HG03064 (cell line): ENCODE data around the gene WARS2.

Source experiments
- ATAC-seq: cut with Tn5 transposase; IDR thresholded peaks from one replicate; pipeline ENCODE4 v1.9.1; 2021; ENCODE audit warnings: low read depth; ENCODE audit not compliant: unreplicated experiment

Gene WARS2

DNA sequence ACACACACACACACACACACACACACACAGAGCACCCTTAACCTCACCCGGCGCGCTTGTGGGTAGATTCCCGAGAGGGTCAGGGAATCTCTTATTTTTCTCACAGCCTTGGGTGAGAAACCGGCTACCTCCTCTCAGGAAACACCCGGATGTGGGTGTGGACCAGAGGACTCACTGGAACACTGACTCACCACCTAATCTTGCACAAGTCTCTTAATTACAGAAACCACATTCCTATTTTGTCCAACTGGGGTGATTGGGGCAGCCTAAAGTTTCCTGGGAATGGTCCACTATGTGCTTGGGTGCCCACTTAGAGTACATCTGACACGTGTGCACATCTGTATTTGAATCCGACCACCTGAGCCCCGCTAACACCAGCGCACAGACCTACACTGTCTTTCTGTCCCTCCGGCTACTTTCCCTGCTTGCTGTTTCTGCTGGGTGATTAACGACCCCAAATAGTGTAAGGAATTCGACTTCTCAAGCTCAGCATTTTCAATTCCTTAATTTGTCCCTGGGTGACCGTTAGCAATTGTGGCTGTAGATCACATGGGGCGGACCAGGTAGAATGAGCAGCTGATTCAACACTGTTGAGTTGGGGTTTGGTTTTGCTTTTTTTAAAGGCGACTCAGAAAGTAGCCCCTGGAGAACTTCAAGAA, 138.3 kb downstream of the WARS2 start:
- ATAC-seq: no peak

DNA sequence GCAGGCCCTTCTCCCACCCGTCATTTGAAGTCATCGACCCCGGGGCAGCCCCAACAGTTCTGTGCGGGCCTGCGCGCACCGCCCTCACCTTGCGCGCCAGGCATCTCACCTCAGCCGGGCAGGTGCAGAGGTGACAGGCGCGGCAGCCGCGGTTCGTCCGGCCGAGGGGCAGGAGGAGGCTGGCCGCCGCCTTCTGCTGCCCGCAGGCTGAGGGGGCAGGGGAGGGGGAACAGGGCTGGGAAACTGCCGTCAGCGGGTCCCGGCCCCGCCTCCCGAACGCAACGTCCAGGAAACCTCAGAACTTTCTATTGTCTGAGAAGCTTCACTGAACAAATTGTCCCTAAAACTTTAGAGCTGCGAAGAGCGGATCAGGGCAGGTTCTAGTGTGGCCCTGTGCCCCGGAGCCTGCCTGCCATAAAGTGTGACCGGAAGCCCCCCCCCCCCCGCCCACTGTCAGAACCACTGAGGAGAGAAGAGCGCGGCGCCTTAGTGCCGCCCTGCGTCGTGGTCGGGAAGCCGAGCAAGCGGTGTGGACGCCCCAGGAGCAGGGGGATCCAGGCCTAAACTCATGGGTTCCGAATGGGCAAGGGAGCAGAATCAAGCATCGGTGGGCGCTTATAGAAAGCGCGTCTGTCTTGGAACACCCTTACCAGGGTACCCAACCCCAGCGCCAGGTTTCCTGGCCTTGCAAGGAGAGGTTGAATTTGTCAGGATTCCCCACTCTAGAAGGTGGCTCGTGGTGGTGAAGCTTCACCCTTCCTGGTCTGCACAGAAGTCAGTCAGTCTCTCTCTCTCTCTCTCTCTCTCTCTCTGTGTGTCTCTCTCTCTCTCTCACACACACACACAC, 139.0 kb downstream of the WARS2 start:
- no peak for ATAC-seq

DNA sequence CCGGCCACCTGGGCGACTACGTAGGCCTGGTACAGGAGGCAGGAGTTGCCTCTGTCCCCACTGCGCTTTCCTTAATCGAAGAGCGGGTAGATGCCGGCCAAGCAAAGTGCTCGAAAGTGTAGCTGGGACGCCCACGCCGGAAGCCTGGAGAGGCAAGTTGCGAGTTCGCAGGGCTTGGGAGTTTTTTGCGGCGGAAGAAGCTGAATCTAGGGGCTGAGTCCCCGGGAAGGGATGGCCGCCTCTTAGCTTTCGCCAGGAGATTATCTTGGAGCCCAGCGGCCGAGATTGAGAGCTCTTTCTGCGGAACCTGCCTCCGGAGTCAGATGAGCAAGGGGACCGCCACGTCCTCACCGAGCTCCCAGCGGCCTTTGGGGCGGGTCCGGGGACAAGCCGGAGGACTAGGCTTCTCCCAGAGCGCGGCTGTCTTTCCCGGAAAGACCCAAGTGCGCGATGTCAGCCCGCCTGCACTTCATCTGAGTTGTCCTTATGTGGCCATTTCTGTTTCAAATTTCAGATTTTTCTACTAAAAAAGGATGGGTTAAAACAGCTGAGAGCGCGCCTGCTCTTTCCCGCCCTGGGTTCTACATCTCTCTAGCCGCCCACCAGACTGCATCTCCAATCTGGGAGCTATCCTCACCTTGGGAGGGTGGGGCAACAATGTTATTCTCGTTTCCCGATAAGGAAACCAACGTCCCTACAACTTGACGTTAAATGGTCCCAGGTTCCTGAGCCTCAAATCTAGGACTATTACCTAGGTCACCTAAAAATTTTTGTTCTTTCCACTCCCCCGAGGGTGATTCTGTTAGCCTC, 139.9 kb downstream of the WARS2 start:
- no peak for ATAC-seq

DNA sequence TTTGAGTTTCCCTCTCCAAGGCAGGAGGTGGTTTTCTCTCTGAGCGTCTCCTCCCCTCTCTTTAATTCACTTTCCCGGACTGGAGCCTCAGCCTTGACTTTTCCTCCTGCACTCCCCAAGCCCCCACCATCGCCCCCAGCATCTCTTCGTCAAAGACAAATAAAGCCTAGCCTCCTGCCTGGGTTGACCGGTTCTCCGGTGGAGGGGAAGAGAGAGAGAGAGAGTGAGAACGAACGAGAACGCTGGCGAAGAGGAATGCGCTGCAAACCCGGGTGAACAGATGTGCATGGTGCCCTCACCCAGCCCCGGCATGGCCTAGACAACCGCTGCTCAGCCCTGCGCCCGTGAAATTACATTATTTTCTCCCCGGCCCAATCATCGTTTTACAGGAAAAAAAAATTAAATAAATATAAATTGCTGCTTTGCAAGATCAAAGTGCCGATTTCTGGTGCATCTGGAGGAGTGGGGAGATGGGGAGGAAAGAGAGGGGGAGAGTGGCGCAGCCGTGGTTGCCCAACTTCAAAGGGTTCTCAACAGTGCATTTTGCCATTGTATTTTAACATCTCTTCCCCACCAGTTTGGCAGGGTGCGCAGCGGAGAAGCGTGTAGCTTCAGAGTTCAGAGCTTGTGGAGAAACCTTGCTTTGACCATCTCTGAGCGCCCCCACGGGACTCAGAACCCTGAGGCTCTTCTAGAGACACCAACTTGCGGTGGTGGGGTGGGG, 140.9 kb downstream of the WARS2 start:
- ATAC-seq: no peak

DNA sequence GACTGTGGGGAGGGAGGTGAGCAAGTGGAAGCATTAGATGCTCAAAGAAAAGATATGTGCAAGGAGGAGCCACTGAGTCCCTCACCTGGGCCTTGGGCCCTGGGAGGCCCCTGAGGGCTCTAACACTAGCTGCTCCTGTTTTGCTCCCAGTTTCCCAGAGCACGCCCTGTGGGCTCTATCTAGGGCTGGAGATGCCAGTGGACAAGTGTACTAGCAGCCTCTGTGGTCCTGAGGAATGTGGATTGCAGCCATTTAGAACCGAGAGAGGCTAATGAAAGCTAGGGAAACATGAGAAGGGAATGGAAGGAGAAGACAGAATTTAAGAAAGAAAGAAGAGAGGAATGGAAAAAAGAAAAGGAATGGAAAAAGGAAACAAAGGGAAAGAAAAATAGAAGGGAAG, 142.3 kb downstream of the WARS2 start:
- ATAC-seq: no peak

DNA sequence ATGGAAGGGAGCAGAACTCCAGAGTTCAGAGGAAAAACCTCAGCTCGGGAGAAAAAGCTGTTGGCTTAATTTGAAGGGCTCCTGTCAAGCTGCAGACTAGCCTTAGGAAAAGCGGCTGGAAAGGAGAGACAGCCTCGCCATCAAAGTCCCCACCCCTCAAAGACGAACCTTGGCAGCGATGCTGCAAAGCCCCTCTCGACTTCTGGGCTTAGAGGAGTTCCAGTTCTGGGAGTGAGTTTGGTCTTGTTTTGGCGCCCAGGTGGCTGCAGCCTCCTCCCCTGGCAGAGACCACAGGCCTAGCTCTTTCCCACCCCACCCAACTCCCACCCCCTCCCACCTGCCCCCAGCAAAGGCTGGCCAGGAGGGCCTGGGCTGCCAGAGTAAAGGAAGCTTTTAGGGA, 143.2 kb downstream of the WARS2 start:
- ATAC-seq: no peak

DNA sequence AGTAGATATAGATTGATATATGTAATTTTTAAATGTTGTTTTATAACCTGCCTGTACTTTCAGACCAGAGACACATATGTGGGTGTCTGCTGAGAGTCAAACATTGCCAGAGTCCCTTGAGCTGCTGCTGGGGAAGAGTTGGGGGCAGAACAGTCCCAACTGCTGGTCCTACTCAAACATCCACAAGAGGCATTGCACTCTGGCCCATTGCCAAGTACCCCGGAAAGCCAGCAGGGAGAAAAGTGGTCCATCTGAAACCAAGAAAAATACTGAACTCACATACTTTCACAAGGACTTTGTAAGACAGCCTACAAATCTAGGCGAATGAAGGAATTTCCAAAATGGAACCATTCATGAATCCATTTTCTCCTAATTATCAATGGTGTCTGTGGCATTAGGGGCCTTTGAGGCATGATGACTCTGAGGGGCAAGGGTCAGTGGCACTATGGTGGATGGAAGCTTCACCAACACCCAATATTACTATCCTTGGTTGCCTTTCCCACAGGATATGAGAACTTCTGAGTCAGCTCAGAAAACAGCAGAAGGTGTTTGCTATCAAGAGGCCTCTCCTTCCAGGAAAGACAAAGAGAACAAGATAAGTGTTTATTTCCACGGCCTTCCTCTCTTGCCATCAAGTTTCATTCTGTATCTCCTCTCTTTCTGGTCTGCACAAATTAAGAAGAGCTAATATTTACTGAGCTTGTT, 145.0 kb downstream of the WARS2 start:
- no peak for ATAC-seq

DNA sequence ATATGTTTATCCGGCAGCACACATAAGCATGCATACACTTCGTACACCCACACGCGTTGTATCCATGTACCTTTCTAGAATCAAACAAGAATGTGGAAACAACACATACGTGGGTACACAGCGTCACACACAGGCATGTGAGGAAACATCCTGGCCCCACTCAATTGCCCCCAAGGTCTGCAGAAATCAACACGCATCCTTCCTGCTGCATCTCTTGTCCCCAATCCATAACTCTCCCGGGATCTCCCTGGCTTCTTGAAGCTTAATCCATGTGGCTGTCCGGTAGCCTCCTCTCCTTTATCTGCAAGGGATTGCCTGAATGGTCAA, 146.8 kb downstream of the WARS2 start:
- ATAC-seq: no peak

DNA sequence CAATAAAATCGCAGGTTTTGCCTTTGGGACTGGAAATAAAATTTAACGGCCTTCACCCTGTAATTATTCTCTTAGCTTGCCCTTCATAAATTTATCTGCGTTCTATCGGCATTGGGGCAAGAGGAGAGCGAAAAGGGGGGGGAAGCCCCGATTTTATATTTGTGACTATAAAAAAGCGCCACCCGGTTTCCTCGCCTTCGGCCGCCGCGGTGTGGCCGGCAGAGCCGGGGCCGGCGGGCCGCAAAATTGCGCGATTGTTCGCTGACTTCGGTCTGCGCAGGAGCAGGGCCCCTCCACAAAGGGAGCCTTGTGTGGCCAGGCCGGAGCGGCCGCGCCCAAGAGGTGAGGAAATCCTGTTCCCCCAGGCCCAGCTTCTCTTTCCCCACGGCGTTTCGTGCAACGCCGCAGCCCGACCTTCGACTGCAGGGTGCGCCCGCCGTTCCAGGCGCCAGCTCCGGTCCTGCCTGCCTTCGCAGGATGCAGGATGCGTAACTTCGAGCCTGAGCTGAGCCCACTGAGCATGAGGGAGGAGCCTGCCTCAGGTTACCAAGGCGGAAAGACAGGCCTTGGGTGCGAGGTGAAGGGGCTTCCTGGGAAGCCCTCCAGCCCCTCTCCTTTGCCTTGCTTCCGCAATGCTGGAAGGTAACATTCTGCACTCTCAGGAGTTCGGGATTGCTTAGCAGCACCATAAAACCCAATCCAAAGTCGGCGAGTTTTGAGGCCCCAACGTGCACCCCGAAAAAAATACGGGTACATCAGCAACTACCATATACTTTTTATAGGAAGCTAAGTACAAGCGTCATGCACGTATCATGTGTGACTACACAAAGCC, 147.4 kb downstream of the WARS2 start:
- no peak for ATAC-seq

DNA sequence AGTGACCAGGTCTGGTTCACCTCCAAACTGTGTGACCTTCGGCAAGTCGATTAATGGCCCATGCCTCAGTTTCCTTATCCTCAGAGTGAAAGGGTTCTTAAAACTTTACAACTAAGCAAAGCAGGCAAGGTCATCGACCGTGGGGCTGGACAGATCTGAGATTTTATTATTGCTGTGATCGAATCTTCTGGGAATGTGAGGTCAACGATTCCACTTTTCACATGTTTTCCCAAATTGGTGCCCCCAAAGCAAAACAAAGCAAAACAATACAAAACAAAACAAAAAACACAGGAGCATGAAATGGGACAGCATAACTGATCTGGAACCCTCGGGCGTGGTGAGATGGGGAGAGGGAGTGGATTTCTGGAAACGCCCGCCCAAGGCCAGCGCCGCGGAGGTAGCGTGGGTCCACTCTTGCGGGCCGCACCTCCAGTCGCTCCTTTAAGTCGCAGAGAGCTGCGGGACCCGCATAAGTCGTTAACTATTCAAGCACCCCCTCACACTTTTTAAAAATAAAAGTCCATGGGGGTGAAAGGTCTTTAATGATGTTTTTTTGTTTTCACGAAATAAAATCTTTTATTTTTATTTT, 148.1 kb downstream of the WARS2 start:
- ATAC-seq: no peak

DNA sequence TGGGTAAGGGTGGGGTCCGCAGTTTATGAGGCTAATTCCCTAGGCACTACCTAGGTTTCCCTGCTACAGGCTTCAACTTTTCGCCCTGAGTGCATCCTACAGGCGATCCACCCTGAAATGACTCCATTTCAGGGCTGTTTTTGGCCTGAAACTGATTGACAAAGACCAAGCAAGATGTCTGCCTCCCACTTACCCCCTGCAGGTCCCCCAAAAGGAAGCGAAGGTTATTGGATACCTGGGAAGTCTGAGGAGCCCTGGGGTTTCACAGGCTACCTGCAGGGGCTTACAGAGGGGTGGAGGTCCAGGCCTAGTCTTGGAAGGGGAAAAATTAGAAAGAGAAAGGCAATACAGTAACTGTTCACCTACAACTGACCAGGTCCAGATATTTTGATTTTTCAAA, 149.0 kb downstream of the WARS2 start:
- no peak for ATAC-seq

DNA sequence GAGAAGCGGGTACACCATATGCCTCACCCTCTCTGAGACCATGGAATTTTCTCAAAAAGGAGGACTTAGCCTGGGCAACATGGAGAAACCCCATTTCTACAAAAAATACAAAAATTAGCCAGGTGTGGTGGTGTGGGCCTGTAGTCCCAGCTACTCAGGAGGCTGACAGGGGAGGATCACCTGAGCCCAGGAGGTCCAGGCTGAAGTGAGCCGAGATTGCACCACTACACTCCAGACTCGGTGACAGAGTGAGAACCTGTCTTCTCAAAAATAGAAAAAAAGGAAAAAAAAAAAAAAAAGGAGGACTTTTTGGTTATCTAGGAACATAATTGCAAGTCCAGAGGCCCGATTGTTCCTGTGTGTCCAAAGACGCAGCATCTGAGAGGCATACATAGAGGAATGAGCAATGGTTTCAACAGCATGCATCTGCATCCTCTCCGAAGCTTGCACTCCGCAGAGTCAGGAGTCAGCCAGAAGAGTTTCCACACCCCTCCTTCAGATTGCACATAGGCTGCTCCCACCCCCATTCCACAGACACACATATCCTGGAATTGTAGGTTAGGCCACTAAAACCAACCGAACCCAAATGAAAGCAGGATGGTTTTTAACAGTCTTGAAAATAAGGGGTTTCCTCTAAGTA, 149.8 kb downstream of the WARS2 start:
- no peak for ATAC-seq

DNA sequence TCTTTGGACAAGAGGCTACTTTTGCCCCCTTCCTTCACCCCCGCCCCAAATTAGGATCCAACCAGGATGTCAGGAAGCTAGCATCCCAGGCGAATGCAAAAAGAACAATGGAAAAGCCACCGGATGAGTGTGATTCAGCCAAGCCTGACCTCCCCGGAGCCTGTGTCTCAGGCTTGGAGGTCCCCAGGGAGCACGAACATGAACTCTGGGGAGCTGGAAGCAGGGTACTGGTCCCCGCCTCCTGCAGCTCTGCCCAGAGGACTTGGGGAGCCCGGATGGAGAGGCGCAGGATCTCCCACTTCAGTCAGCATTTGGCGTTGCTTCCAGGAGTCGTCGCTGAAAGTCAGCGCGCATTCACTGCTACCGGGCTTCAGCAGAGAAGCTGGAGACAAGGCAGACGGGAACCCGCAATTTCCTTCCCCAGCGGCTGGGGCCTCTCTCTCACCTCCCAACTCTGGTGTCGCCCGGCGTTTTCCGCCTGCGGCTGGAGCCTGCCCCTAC, 150.5 kb downstream of the WARS2 start:
- no peak for ATAC-seq

DNA sequence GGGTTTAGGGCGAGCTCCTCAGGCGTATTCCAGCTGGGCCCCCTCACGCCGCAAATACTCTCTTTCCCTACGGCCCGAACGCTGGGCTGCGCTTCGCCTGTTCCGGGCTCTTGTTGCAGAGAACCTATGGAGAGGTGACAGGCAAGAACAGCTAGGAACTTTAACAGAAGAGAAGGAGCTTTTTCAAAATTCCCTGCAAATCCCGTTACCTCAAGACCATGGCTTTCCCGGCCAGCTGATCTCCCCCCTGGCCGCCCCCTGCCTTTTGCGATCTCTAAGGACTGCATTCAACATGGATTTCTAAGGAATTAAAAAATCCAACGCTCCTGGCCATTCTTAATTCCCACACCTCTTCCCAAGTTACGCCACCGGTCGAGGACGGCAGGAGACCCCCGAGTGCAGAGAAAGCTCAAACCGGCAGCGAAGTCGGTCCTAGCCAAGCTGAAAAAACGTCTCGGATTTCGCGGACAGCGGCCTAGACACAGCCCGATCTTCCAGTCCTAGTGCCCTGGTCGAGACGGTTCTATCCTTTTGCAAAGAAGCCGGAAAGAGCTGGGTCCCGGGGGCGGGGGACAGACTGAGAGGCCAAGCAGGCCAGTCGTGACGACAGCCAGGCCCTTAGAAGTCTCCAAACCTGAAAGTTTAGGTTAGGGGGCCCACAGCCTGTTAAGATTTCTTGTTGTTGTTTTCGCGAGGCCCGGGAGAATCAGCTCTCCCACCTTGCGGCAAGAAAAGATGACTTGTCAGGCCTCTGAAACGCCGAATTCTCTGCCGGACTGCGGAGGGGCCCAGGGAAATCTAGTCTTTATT, 151.2 kb downstream of the WARS2 start:
- ATAC-seq: no peak

DNA sequence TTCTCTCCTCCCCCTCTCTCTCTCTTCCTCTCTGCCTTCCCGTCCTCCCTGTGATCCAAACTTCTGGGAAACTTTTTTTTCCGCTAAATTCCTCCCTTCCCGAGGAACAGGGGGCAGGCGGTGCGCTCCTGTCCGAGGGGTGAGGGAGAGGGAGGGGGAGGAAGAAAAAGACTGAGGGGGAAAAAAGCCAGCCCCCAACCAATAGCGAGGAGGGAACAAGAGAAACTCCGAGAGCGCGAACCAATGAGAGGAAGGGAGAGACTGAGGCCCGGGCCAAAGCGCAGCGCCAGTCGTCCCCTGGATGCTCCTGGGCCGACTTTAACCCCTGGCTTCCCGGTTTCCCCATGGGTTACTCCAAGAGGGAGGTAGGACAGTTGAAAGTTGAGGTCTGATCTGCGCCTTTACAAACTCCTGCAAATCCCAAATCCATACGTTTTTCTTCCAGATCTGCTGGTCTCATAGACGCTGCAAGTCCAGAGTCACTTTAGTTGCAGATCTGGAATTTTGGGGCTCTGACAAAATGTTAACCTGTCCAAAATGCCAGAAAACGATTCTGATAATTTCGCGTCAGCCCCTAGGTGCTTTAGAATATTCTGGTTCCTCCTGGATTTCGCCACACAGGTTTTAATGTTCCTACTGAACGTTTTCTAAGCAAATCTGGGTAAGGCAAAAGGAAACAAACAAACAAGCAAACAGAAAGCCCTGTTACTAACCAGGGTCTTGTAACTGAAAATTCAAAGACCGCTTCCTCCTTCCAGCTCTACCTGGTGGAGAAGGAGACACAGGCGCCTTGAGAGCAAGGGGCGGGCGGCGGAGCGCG, 152.1 kb downstream of the WARS2 start, which contains the start of gene TBX15:
Gene TBX15, minus strand, starts transcription at position 158 of the 820 bp plus-strand sequence. CDS start 548 bp downstream, outside the sequence.
- no peak for ATAC-seq

DNA sequence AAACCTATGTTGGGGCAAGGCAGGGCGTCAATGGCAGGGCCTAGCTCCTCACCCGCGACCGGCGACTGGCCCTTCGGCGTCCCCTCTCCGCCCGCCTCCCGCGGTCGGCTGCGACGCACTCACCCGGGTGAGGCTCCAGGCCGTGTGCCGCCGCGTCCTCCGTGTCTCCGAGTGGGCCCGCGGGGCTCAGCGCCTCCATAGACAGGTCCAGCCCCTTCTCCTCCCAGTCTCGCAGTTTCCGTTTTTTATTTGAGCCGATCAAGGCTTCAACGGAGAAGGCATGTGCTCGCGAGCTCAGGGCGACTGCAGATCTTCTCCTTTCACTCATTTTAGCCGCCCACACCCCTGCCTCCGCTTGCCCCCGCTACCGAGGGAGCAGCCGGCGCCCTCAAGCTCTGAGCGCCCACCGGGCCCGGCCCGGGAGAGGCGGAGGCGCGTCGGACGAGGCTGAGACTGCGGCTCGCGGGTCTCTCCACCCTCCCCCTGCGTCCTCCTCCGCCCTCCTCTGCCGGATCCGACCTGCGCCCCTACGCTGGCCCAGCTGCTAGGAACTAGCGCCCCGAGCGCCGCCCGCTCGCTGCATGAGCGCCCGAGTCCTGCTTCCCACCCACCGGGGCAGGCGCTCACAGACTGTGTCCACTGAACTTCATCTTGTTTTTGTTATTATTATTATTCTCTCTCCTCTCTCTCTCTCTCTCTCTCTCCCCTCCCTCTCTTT, 152.8 kb downstream of the WARS2 start:
- no peak for ATAC-seq
